NCI-H2029 treated with DMSO at 0.1 percent for 48 hours (cell line): ENCODE measurements around the gene PRPF6.
"Not testable (repeated sequence)": the region's sequence is repeated elsewhere in the genome, so short reads cannot be mapped to it uniquely, and the experiment has no call there.

Experiments used
- DNase-seq: peaks from one replicate; lab custom pipeline; 2025; lab: John Stamatoyannopoulos, UW

Gene PRPF6

GRCh38 chr20:63960654-63961621 lies 20.0 kb upstream of the PRPF6 start:
- DNase-seq = not testable (repeated sequence)

GRCh38 chr20:63961664-63962425 lies 19.1 kb upstream of the PRPF6 start:
- no peak for DNase-seq

- DNase-seq = no peak
Measured at GRCh38 chr20:63962426-63963347, 18.2 kb upstream of the PRPF6 start.

GRCh38 chr20:63963348-63963741 lies 17.6 kb upstream of the PRPF6 start:
- DNase-seq = no peak

- DNase-seq = no peak
Measured at GRCh38 chr20:63963784-63964301, 17.1 kb upstream of the PRPF6 start.

- DNase-seq = no peak
Measured at GRCh38 chr20:63964412-63964811, 16.5 kb upstream of the PRPF6 start.

GRCh38 chr20:63966172-63966943 lies 14.6 kb upstream of the PRPF6 start:
- no peak for DNase-seq

GRCh38 chr20:63966944-63967322 lies 14.0 kb upstream of the PRPF6 start:
- no peak for DNase-seq

- DNase-seq = no peak
Measured at GRCh38 chr20:63967330-63968135, 13.4 kb upstream of the PRPF6 start.

- no peak for DNase-seq
Measured at GRCh38 chr20:63968136-63968927, 12.6 kb upstream of the PRPF6 start.

GRCh38 chr20:63968928-63969760 lies 11.8 kb upstream of the PRPF6 start:
- DNase-seq = no peak

GRCh38 chr20:63969838-63970713 lies 10.9 kb upstream of the PRPF6 start, which contains the start of gene ZNF512B:
Gene ZNF512B (minus strand): TSS chr20:63969930. CDS start chr20:63967950, 1,980 bp downstream.
- no peak for DNase-seq

GRCh38 chr20:63970714-63971431 lies 10.1 kb upstream of the PRPF6 start:
- no peak for DNase-seq

- DNase-seq = not testable (repeated sequence)
Measured at GRCh38 chr20:63971960-63972311, 9.0 kb upstream of the PRPF6 start.

- no peak for DNase-seq
Measured at GRCh38 chr20:63972312-63973159, 8.4 kb upstream of the PRPF6 start.

- no peak for DNase-seq
Measured at GRCh38 chr20:63973160-63973479, 7.8 kb upstream of the PRPF6 start.
